ENCODE results near the gene ABHD2. TPM values are rescaled to one million over a fixed set of nuclear protein-coding genes. Genes with fewer than 3 reads are reported as not detected.

Gene ABHD2
- total and polyA plus RNA-seq, 2 donors (not counting 3 experiments of a cell fraction or from before 2014, with no cell fraction given): 14.0 to 62.2 TPM

GRCh38 chr15:89103481-89104171 is 15.4 kb downstream of the ABHD2 start:
- peak overlapping the region; percentile 94 for H3K27ac ChIP-seq (ENCODE audit: insufficient read depth, low read depth, low read length)
- no TSS peak for BruUV-seq (replicated peaks)

DNA sequence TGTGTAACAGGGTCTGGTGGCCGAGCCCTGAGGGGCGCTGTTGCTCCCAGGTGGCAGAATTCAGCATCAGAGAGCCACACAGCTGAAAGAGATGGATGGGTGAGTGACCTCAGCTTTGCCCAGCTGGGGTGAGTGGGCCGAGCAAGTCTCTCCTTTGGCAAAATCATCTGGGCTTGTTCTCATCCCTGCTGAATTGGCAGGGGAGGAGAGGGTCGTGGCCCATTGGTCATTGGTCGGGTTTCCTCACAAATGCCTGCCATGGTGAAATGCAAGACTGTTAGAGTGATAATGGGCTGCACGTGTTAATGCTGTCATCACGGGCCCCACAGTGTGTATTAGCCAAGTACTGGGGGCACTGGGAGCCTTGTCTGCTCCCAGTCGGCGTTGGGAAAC is 15.9 kb downstream of the ABHD2 start:
- DNase-seq (ENCODE audit: low read depth, low spot score) (no peak), FAIRE-seq (no peak)

More at GRCh38 chr15:89103481-89104171, 15.4 kb downstream of the ABHD2 start:
- POLR2A ChIA-PET: interaction anchor here (1.4 to 2.6 kb wide), 3 partner anchors 12 to 15 kb away, joined by 5 to 11 read pairs (median 5); partner anchors contain the start of gene ABHD2
- intact Hi-C loops (cut with micrococcal nuclease): no loop called here
- Histone ChIP-seq H3K27me3 (ENCODE audit: control insufficient read depth in 2 of 2, insufficient read depth in 2 of 2, low read length in 2 of 2) (no peaks in the 10 kb centered on the region), H4K20me1 (replicated peaks; ENCODE audit: control insufficient read depth, extremely low read depth, insufficient read depth, low read length) (no peaks in the 10 kb centered on the region), H3K9ac (replicated peaks; ENCODE audit: extremely low read depth, insufficient read depth, low read length) (no peak overlapping the region), H3K36me3 (ENCODE audit: control insufficient read depth in 2 of 2, extremely low read depth in 1 of 2, insufficient read depth in 2 of 2, low read length in 2 of 2) (no peaks in the 10 kb centered on the region), H3K4me1 (ENCODE audit: control insufficient read depth, extremely low read depth, insufficient read depth, low read length) (peaks cover 57% of the 10 kb centered on the region), H3K4me3 (replicated peaks in 1 of 3; ENCODE audit: insufficient read depth in 1 of 3, low read depth in 1 of 3, low read length in 3 of 3) (no peak overlapping the region), H3K9me3 (replicated peaks; ENCODE audit: control insufficient read depth, insufficient read depth, low read length) (no peaks in the 10 kb centered on the region), H3K79me2 (ENCODE audit: control insufficient read depth, insufficient read depth, low read length) (peaks cover 8% of the 10 kb centered on the region), H3K9me1 (replicated peaks; ENCODE audit: control insufficient read depth, extremely low read depth, insufficient read depth, low read length) (no peaks in the 10 kb centered on the region), H2AFZ (ENCODE audit: low read depth, low read length) (no peak overlapping the region), H3K4me2 (ENCODE audit: insufficient read depth, low read length) (no peak overlapping the region)
- no peak for TF ChIP-seq EZH2 (IDR thresholded peaks at IDR 0.05; ENCODE audit: borderline replicate concordance, low read depth, low read length, severe bottlenecking)
- TF ChIP-seq, protein P1, sequence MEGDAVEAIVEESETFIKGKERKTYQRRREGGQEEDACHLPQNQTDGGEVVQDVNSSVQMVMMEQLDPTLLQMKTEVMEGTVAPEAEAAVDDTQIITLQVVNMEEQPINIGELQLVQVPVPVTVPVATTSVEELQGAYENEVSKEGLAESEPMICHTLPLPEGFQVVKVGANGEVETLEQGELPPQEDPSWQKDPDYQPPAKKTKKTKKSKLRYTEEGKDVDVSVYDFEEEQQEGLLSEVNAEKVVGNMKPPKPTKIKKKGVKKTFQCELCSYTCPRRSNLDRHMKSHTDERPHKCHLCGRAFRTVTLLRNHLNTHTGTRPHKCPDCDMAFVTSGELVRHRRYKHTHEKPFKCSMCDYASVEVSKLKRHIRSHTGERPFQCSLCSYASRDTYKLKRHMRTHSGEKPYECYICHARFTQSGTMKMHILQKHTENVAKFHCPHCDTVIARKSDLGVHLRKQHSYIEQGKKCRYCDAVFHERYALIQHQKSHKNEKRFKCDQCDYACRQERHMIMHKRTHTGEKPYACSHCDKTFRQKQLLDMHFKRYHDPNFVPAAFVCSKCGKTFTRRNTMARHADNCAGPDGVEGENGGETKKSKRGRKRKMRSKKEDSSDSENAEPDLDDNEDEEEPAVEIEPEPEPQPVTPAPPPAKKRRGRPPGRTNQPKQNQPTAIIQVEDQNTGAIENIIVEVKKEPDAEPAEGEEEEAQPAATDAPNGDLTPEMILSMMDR (IDR thresholded peaks at IDR 0.05; ENCODE audit: extremely low read depth in 1 of 2, insufficient read depth in 1 of 2, low read depth in 1 of 2, low read length in 2 of 2): no peak
- no peak for FAIRE-seq
- dilution Hi-C loops (cut with MboI; ENCODE audit: extremely low pct_ligation_motif_present, low sequenced_read_pairs): no loop called here
- CTCF ChIA-PET: interaction anchor here (0.8 to 5.0 kb wide), 10 partner anchors 8 to 68 kb away, joined by 3 to 31 read pairs (median 10); partner anchors contain the start of gene ABHD2
- DNase-seq (ENCODE audit: low read depth, low spot score): no peak

More for the DNA sequence above, 15.9 kb downstream of the ABHD2 start:
- TF ChIP-seq GATA2 (IDR thresholded peaks at IDR 0.05; ENCODE audit: insufficient read depth, insufficient read length, low read depth, low read length): no peak
- no peak for TF ChIP-seq FOS (IDR thresholded peaks at IDR 0.05; ENCODE audit: borderline replicate concordance, insufficient read depth, low read length)
- TF ChIP-seq POLR2A (IDR thresholded peaks at IDR 0.05; ENCODE audit: low read depth, low read length): no peak
- no peak for TF ChIP-seq MYC (IDR thresholded peaks at IDR 0.05; ENCODE audit: low read depth, low read length)
- no peak for TF ChIP-seq POLR2AphosphoS5 (IDR thresholded peaks at IDR 0.05; ENCODE audit: insufficient read depth, low read depth, low read length)
- TF ChIP-seq, protein P1 (IDR thresholded peaks at IDR 0.05; ENCODE audit: extremely low read depth in 1 of 2, insufficient read depth in 1 of 2, low read depth in 1 of 2, low read length in 2 of 2): no peak
- TF ChIP-seq JUN (IDR thresholded peaks at IDR 0.05; ENCODE audit: borderline replicate concordance, insufficient read depth, insufficient read length, low read depth): no peak
- no peak for TF ChIP-seq EZH2 (IDR thresholded peaks at IDR 0.05; ENCODE audit: borderline replicate concordance, low read depth, low read length, severe bottlenecking)
- TF ChIP-seq MAX (IDR thresholded peaks at IDR 0.05; ENCODE audit: insufficient read depth, insufficient read length): no peak
- peaks cover 57% of the 10 kb centered on the region for H3K4me1 ChIP-seq (ENCODE audit: control insufficient read depth, extremely low read depth, insufficient read depth, low read length)
- no TSS peak for BruUV-seq (replicated peaks)
- POLR2A ChIA-PET: interaction anchor here (0.9 to 2.6 kb wide), 5 partner anchors 11 to 25 kb away, joined by 3 to 11 read pairs (median 3); partner anchors contain the start of gene ABHD2
- no peaks in the 10 kb centered on the region for H4K20me1 ChIP-seq (replicated peaks; ENCODE audit: control insufficient read depth, extremely low read depth, insufficient read depth, low read length)
- H3K79me2 ChIP-seq (ENCODE audit: control insufficient read depth, insufficient read depth, low read length): peaks cover 6% of the 10 kb centered on the region
- peak overlapping the region; percentile 94 for H3K27ac ChIP-seq (ENCODE audit: insufficient read depth, low read depth, low read length)
- dilution Hi-C loops (cut with MboI; ENCODE audit: extremely low pct_ligation_motif_present, low sequenced_read_pairs): no loop called here
- H3K27me3 ChIP-seq (ENCODE audit: control insufficient read depth in 2 of 2, insufficient read depth in 2 of 2, low read length in 2 of 2): no peaks in the 10 kb centered on the region
- H2AFZ ChIP-seq (ENCODE audit: low read depth, low read length): no peak overlapping the region
- intact Hi-C loops (cut with micrococcal nuclease): no loop called here
- no peaks in the 10 kb centered on the region for H3K9me3 ChIP-seq (replicated peaks; ENCODE audit: control insufficient read depth, insufficient read depth, low read length)
- H3K9me1 ChIP-seq (replicated peaks; ENCODE audit: control insufficient read depth, extremely low read depth, insufficient read depth, low read length): no peaks in the 10 kb centered on the region
- H3K4me2 ChIP-seq (ENCODE audit: insufficient read depth, low read length): peak overlapping the region; percentile 85
- H3K36me3 ChIP-seq (ENCODE audit: control insufficient read depth in 2 of 2, extremely low read depth in 1 of 2, insufficient read depth in 2 of 2, low read length in 2 of 2): no peaks in the 10 kb centered on the region
- peak overlapping the region; percentile 68 for H3K9ac ChIP-seq (replicated peaks; ENCODE audit: extremely low read depth, insufficient read depth, low read length)
- H3K4me3 ChIP-seq (replicated peaks in 1 of 3; ENCODE audit: insufficient read depth in 1 of 3, low read depth in 1 of 3, low read length in 3 of 3): no peak overlapping the region
- CTCF ChIA-PET: interaction anchor here (1.0 to 5.0 kb wide), 10 partner anchors 12 to 67 kb away, joined by 3 to 31 read pairs (median 10); partner anchors contain the start of gene ABHD2

Data from endothelial cell of umbilical vein (primary cell).